HTR-8/SVneo (cell line): ENCODE measurements around the gene CDH4.
A peak's percentile ranks its signal among the peaks of the same experiment; 100 is the strongest.

Source experiments
- DNase-seq: peaks from one replicate; pipeline ENCODE4 v3.0.0; 2011; ENCODE audit warnings: low spot score, mixed read lengths; ENCODE audit not compliant: insufficient read length
- FAIRE-seq: peaks from 2 replicates; lab custom pipeline; 2011; peaks lifted over from hg19 to GRCh38; lab: Jason Lieb, UNC

The CDH4 gene

GRCh38 chr20:61494763-61495575 lies 242.9 kb downstream of the CDH4 start:
- FAIRE-seq (no peak), DNase-seq (no peak)

DNA sequence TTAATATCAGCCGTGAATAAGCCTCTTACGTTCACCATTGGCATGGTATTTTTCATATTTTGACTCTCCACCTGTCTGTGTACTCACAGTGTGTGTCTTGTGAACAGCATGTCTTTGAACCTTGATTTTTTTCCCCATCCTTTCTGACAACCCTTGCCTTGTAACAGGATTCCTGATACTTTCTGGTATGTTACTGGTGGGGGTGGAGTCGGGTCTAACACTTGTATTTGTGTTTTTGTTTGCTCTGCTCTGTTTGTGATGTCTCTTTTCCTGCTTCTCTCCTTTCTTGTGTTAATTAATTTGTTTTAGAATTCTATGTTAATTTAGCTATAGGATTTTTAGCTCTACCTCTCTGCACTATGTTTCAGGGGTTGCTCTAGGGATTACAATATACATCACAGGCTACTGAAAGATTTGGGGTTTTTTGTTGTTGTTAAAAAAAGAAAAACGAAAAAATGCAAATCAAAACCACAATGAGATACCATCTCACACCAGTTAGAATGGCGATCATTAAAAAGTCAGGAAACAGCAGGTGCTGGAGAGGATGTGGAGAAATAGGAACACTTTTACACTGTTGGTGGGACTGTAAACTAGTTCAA lies 245.1 kb downstream of the CDH4 start:
- no peak for FAIRE-seq
- no peak for DNase-seq

- FAIRE-seq, result peak; percentile 16
- no peak for DNase-seq
Observed at GRCh38 chr20:61499859-61500554, 247.9 kb downstream of the CDH4 start.

DNA sequence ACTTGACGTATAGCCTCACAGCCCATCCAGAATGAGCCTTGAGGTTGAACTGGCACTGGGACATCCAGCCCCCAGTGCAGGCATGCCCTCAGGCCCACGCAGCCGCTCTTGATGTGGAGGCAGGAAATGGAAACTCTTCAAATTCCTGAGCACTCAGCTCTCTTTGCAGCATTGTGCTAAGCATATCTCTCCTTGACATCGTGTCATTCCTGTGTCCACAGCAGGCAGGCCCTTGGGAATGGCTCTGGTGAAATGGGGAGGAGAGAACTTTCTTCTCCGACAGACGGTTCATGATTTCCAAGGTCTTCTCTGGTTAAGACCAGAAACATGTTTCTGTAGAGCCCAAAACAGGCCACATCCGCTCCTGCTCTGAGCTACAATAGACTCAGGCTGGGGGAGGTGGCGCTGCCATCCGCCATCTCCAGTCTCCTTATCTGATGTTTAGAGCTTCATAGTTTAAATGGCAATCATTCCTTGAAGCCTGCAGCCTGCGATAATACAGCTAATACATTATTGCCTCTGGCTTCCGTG lies 248.8 kb downstream of the CDH4 start:
- FAIRE-seq, result peak; percentile 93
- peak; percentile 71 for DNase-seq

GRCh38 chr20:61502433-61502832 lies 250.4 kb downstream of the CDH4 start:
- DNase-seq (no peak), FAIRE-seq (peak; percentile 51)

- peak; percentile 28 for FAIRE-seq
- DNase-seq, result no peak
Observed at GRCh38 chr20:61503106-61503505, 251.0 kb downstream of the CDH4 start.

DNA sequence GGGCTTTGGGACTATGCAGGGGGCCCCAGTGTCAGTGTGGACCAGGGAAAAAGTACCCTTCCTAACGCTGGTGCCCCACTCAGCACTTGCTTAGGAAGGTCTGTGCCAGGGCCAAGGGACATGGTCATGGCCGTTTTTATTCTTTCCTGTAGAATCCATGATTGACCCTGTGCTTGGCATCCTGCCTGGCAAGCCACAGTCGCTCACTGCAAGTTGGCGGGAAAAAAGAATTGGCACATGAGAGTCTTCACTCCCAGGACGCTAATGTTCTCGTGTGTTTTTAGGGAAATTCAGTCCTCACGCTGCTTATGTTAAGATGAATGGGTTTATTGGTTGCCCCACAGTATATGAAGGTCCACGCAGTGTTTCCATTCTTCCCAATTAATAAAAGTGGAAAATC lies 253.4 kb downstream of the CDH4 start:
- DNase-seq (no peak), FAIRE-seq (no peak)

DNA sequence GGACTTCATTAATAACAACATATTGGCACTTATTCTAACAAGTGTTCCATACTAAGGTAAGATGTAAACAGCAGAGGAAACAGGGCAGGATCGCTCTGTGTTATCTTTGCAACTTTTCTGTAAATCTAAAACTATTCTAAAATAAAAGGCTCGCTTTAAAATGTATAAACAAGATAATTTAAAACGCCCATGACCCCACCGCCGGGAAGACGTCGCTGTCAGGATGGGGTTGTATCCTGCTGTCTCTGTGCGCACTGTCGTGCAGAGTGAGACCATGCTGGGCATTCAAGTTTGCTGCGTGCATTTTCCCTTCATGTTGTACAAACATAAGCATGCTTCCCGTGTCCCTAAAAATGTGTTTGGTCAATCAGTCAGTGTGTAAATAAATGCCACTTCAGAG lies 255.7 kb downstream of the CDH4 start:
- DNase-seq (no peak), FAIRE-seq (peak; percentile 16)

GRCh38 chr20:61508301-61509096 lies 256.4 kb downstream of the CDH4 start:
- FAIRE-seq (peak; percentile 55), DNase-seq (no peak)

GRCh38 chr20:61510778-61511330 lies 258.8 kb downstream of the CDH4 start:
- DNase-seq (no peak), FAIRE-seq (no peak)

DNA sequence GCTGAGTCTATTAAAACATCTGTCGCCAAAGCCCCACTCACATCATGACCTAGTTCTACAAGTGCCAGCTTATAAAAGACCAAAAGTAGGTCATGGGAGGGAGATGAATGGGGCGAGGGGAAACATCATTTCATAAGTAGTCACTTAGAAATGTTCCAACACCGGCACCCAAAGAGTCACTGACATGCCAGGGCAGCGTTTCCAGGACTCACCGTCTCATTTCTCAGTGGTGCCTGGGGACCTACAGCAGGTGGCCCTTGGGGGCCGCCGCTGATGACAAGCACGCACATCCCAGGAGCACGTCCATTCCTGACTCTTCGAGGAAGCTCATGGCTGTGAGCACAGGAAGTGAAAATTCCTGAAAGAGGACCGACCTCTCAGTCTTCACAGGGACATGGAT lies 260.4 kb downstream of the CDH4 start:
- peak; percentile 4 for FAIRE-seq
- no peak for DNase-seq

DNA sequence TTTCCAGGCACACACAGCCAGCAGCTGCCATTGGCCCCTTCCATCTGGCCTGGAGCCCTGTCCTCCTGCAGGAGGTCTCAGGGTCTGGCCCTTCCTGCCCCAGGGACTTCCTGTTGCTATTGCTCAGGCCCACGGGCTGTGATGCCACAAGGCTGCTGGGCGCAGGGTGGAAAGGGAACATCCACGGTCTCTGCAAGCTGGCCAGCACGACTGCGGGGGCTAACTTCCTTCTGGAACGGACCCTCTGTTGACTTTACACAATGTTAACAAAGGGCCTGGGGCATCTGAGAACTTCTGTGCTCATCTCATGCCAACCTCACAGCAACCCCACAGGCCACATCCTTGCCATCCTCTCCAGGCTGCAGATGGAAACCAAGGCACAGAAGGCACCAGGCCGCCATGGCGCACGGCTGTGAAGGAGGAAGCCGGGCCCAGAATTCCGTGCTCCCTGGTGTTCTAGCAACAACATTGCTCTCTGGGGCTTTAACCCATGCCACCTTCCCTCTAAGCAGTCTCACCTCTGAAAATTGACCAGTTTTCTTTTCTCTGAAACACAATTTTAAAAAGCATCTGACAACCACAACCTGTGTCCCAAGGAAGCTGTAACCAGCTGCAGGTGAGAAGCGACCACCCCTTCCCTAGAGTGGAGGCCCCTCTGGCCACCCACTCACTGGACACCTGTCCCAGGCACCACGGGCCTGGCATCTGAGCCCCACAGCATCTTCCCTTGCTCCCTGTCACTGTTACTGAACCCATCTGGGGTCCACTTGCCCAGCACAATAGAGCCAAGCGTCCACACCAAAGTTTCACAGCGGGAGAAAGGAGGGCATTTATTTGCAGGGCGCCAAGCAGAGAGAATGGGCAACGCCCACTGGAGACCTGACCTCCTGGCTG lies 261.3 kb downstream of the CDH4 start:
- DNase-seq (no peak), FAIRE-seq (peak; percentile 71)

DNA sequence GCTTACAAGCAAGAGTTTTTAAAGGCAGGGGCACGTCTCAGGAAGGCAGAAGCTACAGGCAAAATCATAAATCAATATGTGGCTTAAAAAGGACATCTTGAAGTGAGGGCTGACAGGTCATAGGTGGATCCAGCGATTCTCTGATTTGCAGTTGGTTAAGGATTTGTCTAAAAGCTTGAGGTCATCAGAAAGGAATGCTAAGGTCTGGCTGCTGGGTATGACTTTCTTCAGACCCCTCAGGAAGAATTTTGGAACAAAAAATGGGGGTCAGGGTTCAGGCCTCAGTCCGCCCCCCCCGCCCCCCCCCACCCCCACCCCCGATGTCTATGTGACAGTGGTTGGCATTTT lies 261.9 kb downstream of the CDH4 start:
- FAIRE-seq, result no peak

GRCh38 chr20:61514396-61514795 lies 262.3 kb downstream of the CDH4 start:
- peak; percentile 16 for FAIRE-seq
- DNase-seq, result no peak

More for the DNA sequence above, 261.9 kb downstream of the CDH4 start:
- DNase-seq, result no peak

DNA sequence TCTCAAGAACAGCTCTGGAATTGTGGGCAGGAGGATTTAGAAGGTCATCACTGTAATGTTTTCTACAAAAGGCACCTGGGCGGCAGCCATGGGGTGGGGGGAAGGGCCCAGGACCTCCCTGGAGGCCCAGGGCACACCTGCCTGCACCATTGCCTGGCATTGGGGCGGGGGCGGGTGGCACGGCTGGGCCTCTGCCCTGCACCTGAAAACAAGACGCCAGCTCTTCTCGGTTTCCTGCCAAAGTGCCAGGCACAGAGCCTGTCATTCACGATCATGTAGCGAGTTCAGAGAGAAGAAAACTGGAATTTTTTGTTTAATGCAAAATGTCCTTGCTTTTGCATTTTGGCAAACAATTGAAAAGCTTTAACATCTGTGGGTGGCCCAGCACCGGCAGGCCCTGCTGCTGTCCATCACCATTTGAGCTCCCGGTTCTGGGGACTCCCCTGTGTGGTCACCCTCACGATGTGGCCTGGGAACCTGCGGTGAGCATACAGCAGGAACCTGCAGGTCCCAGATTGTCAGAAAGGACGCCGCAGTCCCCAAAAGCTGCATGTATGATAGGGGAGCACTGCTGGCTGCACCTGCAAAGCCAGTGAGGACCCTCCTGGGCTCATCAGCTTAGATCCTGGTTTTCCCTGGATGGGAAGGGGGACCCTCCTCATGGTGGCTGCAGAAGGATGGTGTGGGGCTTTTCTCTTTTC lies 262.9 kb downstream of the CDH4 start:
- FAIRE-seq (no peak), DNase-seq (no peak)

GRCh38 chr20:61515922-61516321 lies 263.9 kb downstream of the CDH4 start:
- DNase-seq (no peak), FAIRE-seq (no peak)

DNA sequence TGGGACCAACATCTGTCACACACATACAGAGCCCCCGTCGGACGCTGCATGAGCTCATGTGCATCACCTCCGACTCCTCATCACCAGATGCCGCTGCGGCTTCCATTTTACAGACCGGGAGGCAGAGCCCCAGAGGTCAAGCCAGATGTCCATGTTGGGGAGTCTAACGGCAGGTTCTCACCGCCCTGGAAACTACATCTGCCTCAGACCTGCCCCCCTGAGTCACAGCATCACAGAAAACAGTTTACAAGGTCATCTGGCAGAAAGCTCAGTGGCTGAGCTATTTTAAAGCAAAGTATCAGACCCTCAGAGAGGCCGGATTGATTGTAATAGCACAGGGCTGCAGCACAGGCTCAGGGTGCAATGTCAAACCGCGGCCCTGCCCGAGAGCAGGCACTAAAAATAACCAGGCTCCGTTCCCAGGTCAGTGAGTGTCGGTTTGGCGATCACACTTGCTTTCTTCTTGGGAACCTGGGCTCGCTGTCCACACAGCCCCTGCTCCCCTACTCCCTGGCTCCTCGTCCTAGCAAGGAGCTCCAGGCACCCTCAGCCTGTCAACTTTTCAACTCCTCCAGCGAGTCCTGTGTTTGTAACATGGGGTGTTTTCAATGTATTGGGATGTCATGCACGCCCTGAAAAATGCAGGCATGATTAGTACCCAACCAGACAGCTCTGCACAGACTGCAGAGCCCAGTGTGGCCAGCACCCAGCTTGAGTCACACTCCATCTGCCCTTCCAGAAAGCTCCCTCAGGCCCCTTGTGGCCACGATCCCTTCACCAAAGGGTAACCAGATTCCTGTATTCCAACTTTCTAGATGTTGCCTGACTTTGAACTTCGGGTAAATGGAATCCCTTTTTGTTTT lies 264.5 kb downstream of the CDH4 start:
- FAIRE-seq, result peak; percentile 9
- DNase-seq, result no peak
